22Rv1 (cell line): ENCODE measurements around the gene ADAMTS2.

Source experiments
- H3K27ac ChIP-seq: fragments of 450-650 bp; 2 replicates; pipeline ENCODE4 v1.5.1; 2017
- ZFX ChIP-seq: fragments of 450-650 bp; IDR thresholded peaks from 2 replicates; pipeline ENCODE4 v1.6.1; 2017; ENCODE audit warnings: antibody characterized with exemption, borderline replicate concordance
- TF ChIP-seq, protein P1 (sequence below): fragments of 450-650 bp; IDR thresholded peaks from 2 replicates; pipeline ENCODE4 v1.5.1; 2017; ENCODE audit warnings: mild to moderate bottlenecking

The ADAMTS2 gene

DNA sequence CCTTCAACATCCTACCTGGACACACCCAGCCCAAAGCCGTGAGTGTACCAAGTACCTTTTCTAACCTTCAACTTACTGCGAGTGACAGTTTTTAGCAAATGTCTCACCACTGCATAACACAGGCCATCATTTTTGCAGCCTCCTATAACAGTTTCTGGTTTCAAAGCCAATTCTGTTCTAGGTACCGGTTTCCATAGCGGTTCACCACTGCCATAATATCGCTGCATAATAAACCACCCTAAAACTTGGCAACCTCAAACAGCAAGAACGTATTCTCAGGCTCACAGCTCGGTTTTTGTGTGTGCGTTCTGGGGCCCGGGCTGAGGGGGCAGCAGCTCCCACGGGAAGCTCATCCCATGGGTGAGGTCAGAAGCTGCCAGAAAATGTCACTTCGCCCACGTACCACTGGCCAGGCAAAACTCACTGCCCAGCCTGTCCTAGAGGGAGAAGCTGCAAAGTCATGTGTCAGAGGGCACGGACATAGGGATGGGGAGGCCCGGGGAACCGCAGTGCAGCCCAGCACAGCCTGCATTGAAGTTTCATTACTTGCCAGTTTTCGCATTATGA lies 15.9 kb upstream of the ADAMTS2 start:
- no peak overlapping the region for H3K27ac ChIP-seq
- no peak for TF ChIP-seq ZFX
- TF ChIP-seq, protein P1, sequence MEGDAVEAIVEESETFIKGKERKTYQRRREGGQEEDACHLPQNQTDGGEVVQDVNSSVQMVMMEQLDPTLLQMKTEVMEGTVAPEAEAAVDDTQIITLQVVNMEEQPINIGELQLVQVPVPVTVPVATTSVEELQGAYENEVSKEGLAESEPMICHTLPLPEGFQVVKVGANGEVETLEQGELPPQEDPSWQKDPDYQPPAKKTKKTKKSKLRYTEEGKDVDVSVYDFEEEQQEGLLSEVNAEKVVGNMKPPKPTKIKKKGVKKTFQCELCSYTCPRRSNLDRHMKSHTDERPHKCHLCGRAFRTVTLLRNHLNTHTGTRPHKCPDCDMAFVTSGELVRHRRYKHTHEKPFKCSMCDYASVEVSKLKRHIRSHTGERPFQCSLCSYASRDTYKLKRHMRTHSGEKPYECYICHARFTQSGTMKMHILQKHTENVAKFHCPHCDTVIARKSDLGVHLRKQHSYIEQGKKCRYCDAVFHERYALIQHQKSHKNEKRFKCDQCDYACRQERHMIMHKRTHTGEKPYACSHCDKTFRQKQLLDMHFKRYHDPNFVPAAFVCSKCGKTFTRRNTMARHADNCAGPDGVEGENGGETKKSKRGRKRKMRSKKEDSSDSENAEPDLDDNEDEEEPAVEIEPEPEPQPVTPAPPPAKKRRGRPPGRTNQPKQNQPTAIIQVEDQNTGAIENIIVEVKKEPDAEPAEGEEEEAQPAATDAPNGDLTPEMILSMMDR, result no peak

DNA sequence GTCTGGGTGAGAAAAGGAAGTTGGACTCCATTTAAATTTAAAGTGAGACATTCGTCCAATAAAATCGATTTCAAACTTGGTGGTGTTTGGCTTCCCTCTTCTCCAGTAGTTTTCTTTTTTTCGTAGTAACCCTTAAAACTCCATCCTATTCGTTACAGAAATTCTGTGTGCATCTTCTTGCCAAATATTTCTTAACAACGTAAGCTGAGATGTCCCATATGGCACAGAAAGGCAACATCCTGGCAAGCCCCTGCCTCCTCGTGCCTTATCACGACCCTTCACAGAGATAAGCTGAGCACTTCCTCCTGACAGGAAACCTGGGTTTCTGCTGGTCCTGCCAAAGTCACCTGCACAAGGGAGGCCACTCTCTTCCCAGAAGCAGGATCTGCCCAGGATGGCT lies 11.8 kb upstream of the ADAMTS2 start:
- H3K27ac ChIP-seq, result no peak overlapping the region

DNA sequence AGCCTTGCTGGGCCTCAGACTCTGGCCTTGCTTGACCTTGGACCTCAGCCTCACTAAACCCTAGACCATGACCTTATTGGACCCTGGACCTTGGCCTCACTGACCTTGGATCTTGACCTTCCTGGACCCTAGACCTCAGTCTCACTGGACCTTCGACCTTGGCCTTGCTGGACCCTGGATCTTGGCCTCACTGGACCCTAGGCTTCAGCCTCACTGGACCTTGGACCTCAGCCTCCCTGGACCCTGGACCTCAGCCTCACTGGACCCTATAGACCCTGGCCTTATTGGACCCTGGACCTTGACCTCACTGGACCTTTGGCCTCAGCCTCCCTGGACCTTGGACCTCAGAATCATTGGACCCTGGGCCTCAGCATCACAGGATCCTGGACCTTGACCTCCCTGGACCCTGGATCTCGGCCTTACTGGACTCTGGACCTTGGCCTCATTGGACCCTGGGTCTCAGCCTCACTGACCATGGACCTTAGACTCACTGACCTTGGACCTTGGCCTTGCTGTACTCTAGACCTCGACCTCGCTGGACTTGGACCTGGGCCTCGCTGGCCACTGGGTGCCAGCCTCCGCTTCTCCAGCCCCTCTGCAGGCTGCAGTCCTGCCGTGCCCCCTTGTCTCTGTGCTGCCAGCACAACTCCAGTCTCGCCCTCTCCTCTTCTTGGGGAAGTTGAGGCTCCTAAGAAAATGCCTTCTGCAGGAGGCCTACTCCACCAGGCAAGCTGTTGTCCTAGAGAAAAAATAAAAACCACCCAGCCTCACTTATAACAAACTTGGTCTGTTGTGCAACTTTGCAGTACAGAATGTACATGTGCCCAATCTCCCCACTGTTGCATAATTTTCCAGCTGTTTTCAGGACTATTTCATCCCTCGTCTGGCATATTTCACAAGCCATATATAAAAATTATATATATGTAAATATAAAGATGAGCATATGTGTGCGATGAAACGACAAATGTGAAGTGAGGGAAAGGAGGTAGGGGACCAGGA lies 11.0 kb upstream of the ADAMTS2 start:
- TF ChIP-seq ZFX, result no peak
- TF ChIP-seq, protein P1, result no peak
- H3K27ac ChIP-seq, result no peak overlapping the region

More for the DNA sequence above, 11.8 kb upstream of the ADAMTS2 start:
- TF ChIP-seq, protein P1, result no peak
- no peak for TF ChIP-seq ZFX

DNA sequence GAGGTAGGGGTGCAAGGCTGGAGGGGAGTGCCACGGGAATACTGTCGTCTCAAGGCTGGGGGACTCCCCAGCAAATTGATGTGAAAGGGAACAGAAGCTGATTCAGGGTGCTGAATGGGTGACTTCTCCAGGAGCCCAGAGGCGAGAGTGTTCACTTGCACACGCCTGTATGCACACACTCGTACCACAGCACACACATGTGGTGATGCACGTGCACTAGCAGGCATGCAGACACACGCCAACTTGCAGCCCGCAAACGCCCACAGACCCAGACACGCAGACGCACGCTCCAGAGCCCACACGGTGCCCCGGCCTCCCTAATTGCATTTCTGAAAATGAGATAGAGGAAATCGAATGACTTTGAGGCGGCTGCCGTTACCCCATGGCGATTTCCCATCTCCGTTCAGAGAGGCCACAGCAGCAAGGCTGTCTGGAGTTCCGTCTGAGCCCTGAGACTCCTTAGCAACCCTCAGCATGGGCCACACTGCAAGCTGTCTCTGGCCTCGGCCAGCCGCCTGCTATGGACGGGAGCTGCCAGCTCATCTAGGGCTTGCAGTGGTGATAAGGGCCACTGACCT lies 9.1 kb upstream of the ADAMTS2 start:
- TF ChIP-seq, protein P1, result no peak
- H3K27ac ChIP-seq, result no peak overlapping the region

DNA sequence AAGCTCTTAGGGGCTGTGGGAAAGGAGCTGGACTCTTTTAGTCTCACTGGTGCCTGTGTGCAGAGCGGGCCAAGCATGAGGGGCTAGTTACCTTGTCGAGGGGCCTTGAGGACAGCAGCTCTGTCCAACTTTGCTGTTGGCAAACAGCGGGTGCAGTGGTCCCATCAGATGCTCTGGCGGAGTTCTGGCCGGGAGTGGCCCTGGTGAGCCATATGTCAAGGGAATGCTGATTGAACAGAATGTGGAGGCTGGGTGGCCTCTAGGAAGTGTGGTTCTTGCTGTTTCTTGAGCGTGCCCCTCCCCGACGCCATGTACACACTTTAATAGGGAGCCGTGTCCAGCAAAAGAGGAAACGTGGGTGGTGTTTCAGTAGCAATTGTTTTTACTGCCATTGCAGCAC lies 3.6 kb upstream of the ADAMTS2 start:
- H3K27ac ChIP-seq, result no peak overlapping the region
- TF ChIP-seq, protein P1, result no peak
- no peak for TF ChIP-seq ZFX

DNA sequence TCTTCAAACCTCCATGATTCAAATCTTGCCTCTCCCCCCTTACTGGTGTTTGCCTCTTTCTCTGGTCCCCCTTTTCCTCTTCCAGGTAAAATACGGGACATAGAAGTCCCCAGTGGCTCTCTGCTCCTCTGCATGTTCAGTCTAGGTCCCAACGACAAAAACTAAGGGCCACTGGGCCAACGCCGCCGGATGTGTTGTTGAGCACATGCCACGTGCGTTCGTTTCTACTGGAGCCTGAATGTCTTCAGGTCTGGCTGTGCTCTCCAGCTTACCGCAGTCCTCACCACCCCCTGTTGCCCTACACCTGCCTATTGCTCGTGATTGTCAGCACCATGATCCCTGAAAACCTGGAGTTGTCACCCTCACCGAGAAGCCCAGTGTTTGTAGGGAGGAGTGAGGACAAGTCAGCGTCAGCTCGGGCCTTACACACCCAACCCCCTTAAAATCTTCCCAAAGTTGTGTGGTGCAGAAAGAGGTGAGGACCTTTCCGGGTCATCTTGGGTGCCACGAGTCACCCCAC lies 2.8 kb upstream of the ADAMTS2 start:
- TF ChIP-seq, protein P1, result no peak
- no peak for TF ChIP-seq ZFX
- no peak overlapping the region for H3K27ac ChIP-seq

DNA sequence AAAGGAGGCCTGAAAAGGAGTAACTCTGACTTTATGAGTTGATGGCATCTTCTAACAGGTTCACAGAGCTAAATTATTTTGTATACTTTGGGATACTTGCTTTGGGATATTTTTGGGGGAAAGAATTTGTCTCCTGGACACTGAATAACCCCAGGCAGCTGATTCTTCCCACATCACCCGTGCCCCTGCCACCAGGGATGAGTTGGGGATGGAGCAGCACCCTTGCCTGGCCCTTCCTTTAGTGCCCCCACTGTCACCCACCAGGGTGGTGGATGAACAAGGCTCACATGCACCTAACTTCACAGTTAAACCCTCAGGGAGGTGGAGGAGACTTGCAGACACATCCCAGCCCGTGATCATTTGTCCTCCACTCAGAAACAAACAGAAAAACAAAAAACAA lies 2.3 kb upstream of the ADAMTS2 start:
- TF ChIP-seq, protein P1, result no peak
- TF ChIP-seq ZFX, result no peak
- H3K27ac ChIP-seq, result no peak overlapping the region
